IMR-90 (cell line): ENCODE data around the gene SLC16A2. TPM values are rescaled to one million over a fixed set of nuclear protein-coding genes. Genes with fewer than 3 reads are reported as not detected.

Source experiments
- ATAC-seq: fragments of 200-7000 bp; cut with Tn5 transposase; 2 replicates; pipeline ENCODE4 v1.9.1; 2020; ENCODE audit warnings: low read depth, mild to moderate bottlenecking, moderate library complexity
- BruUV-seq: library from RNA; stranded (reverse); fragments of 400-500 nt; replicated peaks from 2 replicates; lab custom pipeline; 2021; lab: Mats Ljungman, UMichigan
- CTCF ChIA-PET: fragments of 300-600 bp; formaldehyde crosslinking; extraction: SDS; loops from one replicate; lab custom pipeline; 2021; ENCODE audit warnings: antibody characterized with exemption; lab: Yijun Ruan, JAX
- POLR2A ChIA-PET: fragments of 300-600 bp; sonication (Branson Sonifier 250); formaldehyde crosslinking; loops from one replicate; lab custom pipeline; 2022; ENCODE audit warnings: antibody characterized with exemption; ENCODE audit not compliant: unreplicated experiment; lab: Charles Lee
- DNase-seq: peaks from one replicate; pipeline ENCODE4 v3.0.0; 2013
- H2AFZ ChIP-seq: replicated peaks from 2 replicates; pipeline ENCODE3; 2013; ENCODE audit warnings: low read length, mild to moderate bottlenecking; ENCODE audit not compliant: poor library complexity
- H2AK5ac ChIP-seq: 2 replicates; pipeline ENCODE4 v1.6.1; 2013; ENCODE audit warnings: low read depth, low read length, inconsistent platforms
- H2AK9ac ChIP-seq: replicated peaks from 2 replicates; pipeline ENCODE3; 2013; ENCODE audit warnings: mild to moderate bottlenecking, low read depth, low read length, moderate library complexity; ENCODE audit not compliant: poor library complexity
- H2BK120ac ChIP-seq: 2 replicates; pipeline ENCODE4 v1.6.1; 2013; ENCODE audit warnings: low read depth, low read length, inconsistent platforms
- H2BK15ac ChIP-seq: 3 replicates; pipeline ENCODE4 v1.6.1; 2013; ENCODE audit warnings: low read depth, low read length, inconsistent platforms
- H2BK20ac ChIP-seq: 2 replicates; pipeline ENCODE4 v1.6.1; 2013; ENCODE audit warnings: low read depth, mild to moderate bottlenecking, inconsistent platforms, low read length, moderate library complexity
- H2BK5ac ChIP-seq: 2 replicates; pipeline ENCODE4 v1.6.1; 2013; ENCODE audit warnings: mild to moderate bottlenecking, low read depth, low read length, inconsistent platforms; ENCODE audit not compliant: poor library complexity, severe bottlenecking
- H3K14ac ChIP-seq: replicated peaks from 2 replicates; pipeline ENCODE4 v1.6.1; 2013; ENCODE audit warnings: low read depth, low read length, inconsistent platforms
- H3K18ac ChIP-seq: 2 replicates; pipeline ENCODE4 v1.6.1; 2013; ENCODE audit warnings: low read depth, low read length, control low read depth
- H3K23ac ChIP-seq: 2 replicates; pipeline ENCODE4 v1.6.1; 2013; ENCODE audit warnings: low read depth, low read length, inconsistent platforms
- H3K27ac ChIP-seq: 2 replicates; pipeline ENCODE4 v1.5.1; 2013; ENCODE audit warnings: mild to moderate bottlenecking, control low read depth, low read length; ENCODE audit not compliant: insufficient read depth
- H3K27me3 ChIP-seq: 2 replicates; pipeline ENCODE4 v1.6.1; 2013; ENCODE audit warnings: low read length; ENCODE audit not compliant: control insufficient read depth, insufficient read depth
- H3K36me3 ChIP-seq: 2 replicates; pipeline ENCODE4 v1.6.1; 2013; ENCODE audit warnings: low read length, mixed read lengths; ENCODE audit not compliant: control insufficient read depth, insufficient read depth
- H3K4ac ChIP-seq: 2 replicates; pipeline ENCODE4 v1.6.1; 2013; ENCODE audit warnings: low read depth, low read length, inconsistent platforms
- H3K4me1 ChIP-seq: 2 replicates; pipeline ENCODE4 v1.6.1; 2013; ENCODE audit warnings: low read length, mixed read lengths; ENCODE audit not compliant: control insufficient read depth, insufficient read depth
- H3K4me2 ChIP-seq: 2 replicates; pipeline ENCODE4 v1.6.1; 2013; ENCODE audit warnings: low read depth, mild to moderate bottlenecking, control low read depth, low read length, moderate library complexity
- H3K4me3 ChIP-seq: 2 replicates; pipeline ENCODE4 v1.5.1; 2013; ENCODE audit warnings: low read depth, mild to moderate bottlenecking, control low read depth, low read length, moderate library complexity; ENCODE audit not compliant: insufficient read depth
- H3K56ac ChIP-seq: 2 replicates; pipeline ENCODE4 v1.6.1; 2013; ENCODE audit warnings: low read length, inconsistent platforms; ENCODE audit not compliant: insufficient read depth; ENCODE audit errors: extremely low read depth
- H3K79me1 ChIP-seq, 2 experiments: 2 replicates each; pipeline ENCODE4 v1.6.1; 2013; ENCODE audit warnings: low read length in 2 of 2, inconsistent platforms in 1 of 2, low read depth in 1 of 2
- H3K9ac ChIP-seq: 2 replicates; pipeline ENCODE4 v1.6.1; 2013; ENCODE audit warnings: low read depth, low read length, control low read depth
- H3K9me1 ChIP-seq: 2 replicates; pipeline ENCODE4 v1.6.1; 2013; ENCODE audit warnings: low read length, inconsistent platforms; ENCODE audit not compliant: insufficient read depth
- H3K9me3 ChIP-seq: 2 replicates; pipeline ENCODE4 v1.6.1; 2013; ENCODE audit warnings: low read length; ENCODE audit not compliant: control insufficient read depth, insufficient read depth
- H4K20me1 ChIP-seq: 2 replicates; pipeline ENCODE4 v1.6.1; 2013; ENCODE audit warnings: low read length, inconsistent platforms; ENCODE audit not compliant: insufficient read depth
- H4K5ac ChIP-seq: 2 replicates; pipeline ENCODE4 v1.6.1; 2013; ENCODE audit warnings: mild to moderate bottlenecking, low read depth, low read length, control low read depth
- H4K8ac ChIP-seq, 2 experiments: 2 replicates each; pipeline ENCODE4 v1.6.1; 2013; ENCODE audit warnings: low read depth in 2 of 2, low read length in 2 of 2, control low read depth in 1 of 2, inconsistent platforms in 1 of 2
- H4K91ac ChIP-seq: 2 replicates; pipeline ENCODE4 v1.6.1; 2013; ENCODE audit warnings: low read depth, low read length, inconsistent platforms; ENCODE audit not compliant: insufficient read depth
- CEBPB ChIP-seq: IDR thresholded peaks from 2 replicates; pipeline ENCODE4 v1.6.1; 2012; ENCODE audit warnings: low read depth, low read length, improper control_type of control experiment
- MXI1 ChIP-seq: IDR thresholded peaks from 2 replicates; pipeline ENCODE4 v1.6.1; 2012; ENCODE audit warnings: low read depth, mild to moderate bottlenecking, low read length, moderate library complexity, borderline replicate concordance
- POLR2A ChIP-seq: IDR thresholded peaks from 2 replicates; pipeline ENCODE4 v1.6.1; 2012; ENCODE audit warnings: mild to moderate bottlenecking, low read depth, low read length
- RCOR1 ChIP-seq: IDR thresholded peaks from 2 replicates; pipeline ENCODE4 v1.6.1; 2012; ENCODE audit warnings: mild to moderate bottlenecking, low read length, improper control_type of control experiment; ENCODE audit not compliant: insufficient replicate concordance
- RFX5 ChIP-seq: IDR thresholded peaks from 2 replicates; pipeline ENCODE4 v1.8.0; 2012; ENCODE audit warnings: low read depth, mild to moderate bottlenecking, low read length, moderate library complexity
- SMC3 ChIP-seq: fragments of 150-350 bp; IDR thresholded peaks from 2 replicates; pipeline ENCODE4 v1.6.1; 2016; ENCODE audit warnings: low read depth, mild to moderate bottlenecking, antibody characterized with exemption, low read length, moderate library complexity
- WGBS, 2 experiments: methylation state at CpG; one replicate each; pipeline versions ENCODE4 v1.1.5 to v1.1.7; 2013; ENCODE audit warnings: missing lambda C conversion rate in 2 of 2; ENCODE audit not compliant: insufficient read length in 1 of 2; ENCODE audit errors: extremely low coverage in 2 of 2; 5-methylcytosine and 5-hydroxymethylcytosine counted together
- dilution Hi-C: fragments of 300-500 bp; cut with HindIII; formaldehyde crosslinking; loops from one replicate; pipeline ENCODE4 v1.14.3; 2018; ENCODE audit warnings: low sequenced_read_pairs; ENCODE audit not compliant: unreplicated experiment
- in situ Hi-C: fragments of 300-500 bp; cut with MboI; formaldehyde crosslinking; loops from 3 replicates; pipeline ENCODE4 v1.14.3; 2019; ENCODE audit warnings: low sequenced_read_pairs, inconsistent platforms, mixed read lengths
- intact Hi-C: fragments of 100-400 bp; cut with micrococcal nuclease; formaldehyde crosslinking; loops from 2 replicates; pipeline ENCODE4 v1.10.0; 2022
- polyA plus RNA-seq, 3 experiments: library from polyadenylated mRNA; depleted of rRNA; stranded (reverse); fragments of >200 nt; gene quantifications; 2 replicates each; pipeline ENCODE4 v1.2.3, GENCODE V29; 2012; ENCODE audit warnings: low replicate concordance in 1 of 3
- total RNA-seq: library from RNA; depleted of rRNA; stranded (reverse); fragments of >200 nt; gene quantifications from 2 replicates; pipeline ENCODE4 v1.2.3, GENCODE V29; 2012
- TF ChIP-seq, protein P1 (sequence below): conservative IDR thresholded peaks from 2 replicates; pipeline ENCODE4 v1.5.1; 2012; ENCODE audit warnings: mild to moderate bottlenecking, low read depth, low read length, improper control_type of control experiment

Gene SLC16A2
- total and polyA plus RNA-seq, 2 of the 4 experiments (the other 2 are of a cell fraction), result 6.1 to 23.8 TPM

- Histone ChIP-seq H3K79me1 (peaks cover 0 to 10% of the 10 kb centered on the region in 2 experiments; a peak in 2 of 4 replicates), H3K4me2 (peak overlapping the region; percentile 83), H3K27ac (peak overlapping the region; percentile 91), H3K4me3 (peak overlapping the region; percentile 58), H3K36me3 (no peaks in the 10 kb centered on the region), H2AFZ (peak overlapping the region; percentile 87), H3K18ac (no peak overlapping the region), H4K5ac (no peak overlapping the region), H2BK20ac (no peak overlapping the region; the same call in 1 of the 2 replicates), H3K56ac (peak overlapping the region; percentile 51), H2BK5ac (peak overlapping the region; percentile 62), H3K4me1 (peaks cover 4% of the 10 kb centered on the region), H2BK15ac (no peak overlapping the region), H3K23ac (peak overlapping the region; percentile 70; the same call in 1 of the 2 replicates), H3K9me3 (no peaks in the 10 kb centered on the region; the same call in 1 of the 2 replicates), H3K14ac (no peak overlapping the region), H4K20me1 (peaks cover 13% of the 10 kb centered on the region), H3K9ac (peak overlapping the region; percentile 79), H2AK9ac (peak overlapping the region; percentile 70), H2AK5ac (no peak overlapping the region), H4K8ac (peak overlapping the region in 1 of 2 experiments; percentile 72; a peak in 2 of 4 replicates), H3K27me3 (no peaks in the 10 kb centered on the region), H4K91ac (peak overlapping the region; percentile 79), H2BK120ac (peak overlapping the region; percentile 85), H3K9me1 (peaks cover 5% of the 10 kb centered on the region; the same call in 1 of the 2 replicates), H3K4ac (peak overlapping the region; percentile 66; the same call in 1 of the 2 replicates)
- WGBS, 2 experiments, result 13% methylated on average over 17 of the region's 44 CpGs; no CpG with 5 or more reads in 1 of the 2 experiments
- ATAC-seq (peak; percentile 45), DNase-seq (peak; percentile 66)
- dilution Hi-C loops (no loop called here), in situ Hi-C loops (no loop called here), intact Hi-C loops (loop anchor here (5.0 kb wide), 2 partner anchors 100 to 130 kb away; no protein-coding TSS in a partner anchor)
- BruUV-seq, result no TSS peak
- ChIA-PET POLR2A (interaction anchor here (0.6 kb wide), 1 partner anchor 26 kb away, joined by 3 read pairs; no protein-coding TSS in a partner anchor), CTCF (no interaction called here)
- no peak for TF ChIP-seq RCOR1
- peak; percentile 8; the same call in 1 of the 2 replicates for TF ChIP-seq SMC3
- TF ChIP-seq CEBPB, result no peak
- TF ChIP-seq MXI1, result peak; percentile 32; the same call in 1 of the 2 replicates
- peak; percentile 67 for TF ChIP-seq POLR2A
- no peak for TF ChIP-seq RFX5
- TF ChIP-seq, protein P1, sequence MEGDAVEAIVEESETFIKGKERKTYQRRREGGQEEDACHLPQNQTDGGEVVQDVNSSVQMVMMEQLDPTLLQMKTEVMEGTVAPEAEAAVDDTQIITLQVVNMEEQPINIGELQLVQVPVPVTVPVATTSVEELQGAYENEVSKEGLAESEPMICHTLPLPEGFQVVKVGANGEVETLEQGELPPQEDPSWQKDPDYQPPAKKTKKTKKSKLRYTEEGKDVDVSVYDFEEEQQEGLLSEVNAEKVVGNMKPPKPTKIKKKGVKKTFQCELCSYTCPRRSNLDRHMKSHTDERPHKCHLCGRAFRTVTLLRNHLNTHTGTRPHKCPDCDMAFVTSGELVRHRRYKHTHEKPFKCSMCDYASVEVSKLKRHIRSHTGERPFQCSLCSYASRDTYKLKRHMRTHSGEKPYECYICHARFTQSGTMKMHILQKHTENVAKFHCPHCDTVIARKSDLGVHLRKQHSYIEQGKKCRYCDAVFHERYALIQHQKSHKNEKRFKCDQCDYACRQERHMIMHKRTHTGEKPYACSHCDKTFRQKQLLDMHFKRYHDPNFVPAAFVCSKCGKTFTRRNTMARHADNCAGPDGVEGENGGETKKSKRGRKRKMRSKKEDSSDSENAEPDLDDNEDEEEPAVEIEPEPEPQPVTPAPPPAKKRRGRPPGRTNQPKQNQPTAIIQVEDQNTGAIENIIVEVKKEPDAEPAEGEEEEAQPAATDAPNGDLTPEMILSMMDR, result peak; percentile 29; the same call in 1 of the 2 replicates
Measured at GRCh38 chrX:74422576-74423288, 1.4 kb downstream of the SLC16A2 start.
